ENCODE results near the gene PRSS33.

- TF ChIP-seq SUZ12 (IDR thresholded peaks at IDR 0.05) (no peak), TARDBP (IDR thresholded peaks at IDR 0.05) (no peak), SP1 (IDR thresholded peaks at IDR 0.05) (no peak)
These were observed 25.9 kb downstream of the PRSS33 start for GRCh38 chr16:2761472-2761871.
